ENCODE measurements around the gene DYNLL1.

DYNLL1 gene

GRCh38 chr12:120488057-120488640 lies 7.8 kb upstream of the DYNLL1 start:
- no peak overlapping the region for H3K4me3 ChIP-seq (ENCODE audit: low read depth, low read length)
- TF ChIP-seq POLR2A (IDR thresholded peaks at IDR 0.05; ENCODE audit: extremely low read depth, insufficient read length) (no peak), CTCF (IDR thresholded peaks at IDR 0.05; ENCODE audit: low read depth, low read length) (no peak), MYC (IDR thresholded peaks at IDR 0.05; ENCODE audit: low read depth, low read length) (no peak), MAX (IDR thresholded peaks at IDR 0.05; ENCODE audit: low read depth, low read length) (no peak)
- no peak for DNase-seq (ENCODE audit: low read depth)

GRCh38 chr12:120489018-120489417 lies 6.9 kb upstream of the DYNLL1 start:
- no peak overlapping the region for H3K4me3 ChIP-seq (ENCODE audit: low read depth, low read length)
- DNase-seq (ENCODE audit: low read depth), result no peak
- TF ChIP-seq MAX (IDR thresholded peaks at IDR 0.05; ENCODE audit: low read depth, low read length), result no peak
- no peak for TF ChIP-seq CTCF (IDR thresholded peaks at IDR 0.05; ENCODE audit: low read depth, low read length)
- TF ChIP-seq MYC (IDR thresholded peaks at IDR 0.05; ENCODE audit: low read depth, low read length), result no peak

GRCh38 chr12:120490325-120490724 lies 5.6 kb upstream of the DYNLL1 start:
- TF ChIP-seq MYC (IDR thresholded peaks at IDR 0.05; ENCODE audit: low read depth, low read length), result no peak
- TF ChIP-seq POLR2A (IDR thresholded peaks at IDR 0.05; ENCODE audit: extremely low read depth, insufficient read length), result no peak
- TF ChIP-seq MAX (IDR thresholded peaks at IDR 0.05; ENCODE audit: low read depth, low read length), result no peak
- no peak for TF ChIP-seq CTCF (IDR thresholded peaks at IDR 0.05; ENCODE audit: low read depth, low read length)
- no peak for DNase-seq (ENCODE audit: low read depth)
- no peak overlapping the region for H3K4me3 ChIP-seq (ENCODE audit: low read depth, low read length)

- no peak for DNase-seq (ENCODE audit: low read depth)
- TF ChIP-seq MYC (IDR thresholded peaks at IDR 0.05; ENCODE audit: low read depth, low read length), result no peak
- no peak for TF ChIP-seq POLR2A (IDR thresholded peaks at IDR 0.05; ENCODE audit: extremely low read depth, insufficient read length)
- TF ChIP-seq MAX (IDR thresholded peaks at IDR 0.05; ENCODE audit: low read depth, low read length), result no peak
- TF ChIP-seq CTCF (IDR thresholded peaks at IDR 0.05; ENCODE audit: low read depth, low read length), result no peak
- H3K4me3 ChIP-seq (ENCODE audit: low read depth, low read length), result no peak overlapping the region
These were observed 4.9 kb upstream of the DYNLL1 start for GRCh38 chr12:120490833-120491512.

- DNase-seq (ENCODE audit: low read depth), result no peak
- no peak for TF ChIP-seq MYC (IDR thresholded peaks at IDR 0.05; ENCODE audit: low read depth, low read length)
- no peak for TF ChIP-seq MAX (IDR thresholded peaks at IDR 0.05; ENCODE audit: low read depth, low read length)
- TF ChIP-seq POLR2A (IDR thresholded peaks at IDR 0.05; ENCODE audit: extremely low read depth, insufficient read length), result no peak
- TF ChIP-seq CTCF (IDR thresholded peaks at IDR 0.05; ENCODE audit: low read depth, low read length), result no peak
- peak overlapping the region; percentile 66 for H3K4me3 ChIP-seq (ENCODE audit: low read depth, low read length)
These were observed 655 bp upstream of the DYNLL1 start for GRCh38 chr12:120495186-120495730.
